ENCODE measurements around the gene HTR4. TPM values are rescaled to one million over a fixed set of nuclear protein-coding genes. Genes with fewer than 3 reads are reported as not detected.
A peak's percentile ranks its signal among the peaks of the same experiment; 100 is the strongest.

The HTR4 gene
- total RNA-seq, 2 donors from 2014 or later, result not detected

DNA sequence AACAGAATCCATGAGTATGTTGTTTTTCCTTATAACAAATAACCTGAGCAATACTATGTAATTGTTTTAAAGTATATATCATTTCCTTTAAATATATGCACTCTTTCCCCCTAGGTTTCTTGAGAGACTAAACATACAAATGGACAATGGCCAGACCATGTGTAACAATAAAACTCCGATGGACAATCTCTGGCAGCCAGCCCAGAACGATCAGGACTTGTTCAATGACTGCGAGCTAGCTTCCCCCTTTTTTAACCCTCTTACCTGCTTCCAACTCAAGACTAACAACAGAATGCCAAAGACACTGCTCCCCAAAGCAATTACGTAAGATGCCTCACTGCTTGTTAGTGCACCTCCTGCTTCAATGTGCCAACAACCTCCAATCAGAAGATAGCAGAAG lies 94.9 kb downstream of the HTR4 start:
- Histone ChIP-seq H3K4me3 (no peak overlapping the region), H3K27me3 (no peaks in the 10 kb centered on the region), H3K9me3 (no peaks in the 10 kb centered on the region), H3K4me1 (peaks cover 41% of the 10 kb centered on the region), H3K36me3 (replicated peaks in 1 of 2; ENCODE audit: insufficient read depth in 1 of 2, low read depth in 2 of 2) (no peaks in the 10 kb centered on the region), H3K27ac (no peak overlapping the region)
- peak; percentile 21 to 48 (median 40) for DNase-seq
- intact Hi-C loops (cut with DNase I), result no loop called here
- ATAC-seq, result no peak
- WGBS, 2 donors, result 33 to 36% methylated on average over 4 of the region's 4 CpGs
- TF ChIP-seq POLR2A (IDR thresholded peaks at IDR 0.05) (no peak), CTCF (IDR thresholded peaks at IDR 0.05) (no peak)

- H3K36me3 ChIP-seq (replicated peaks in 1 of 2; ENCODE audit: insufficient read depth in 1 of 2, low read depth in 2 of 2), result no peaks in the 10 kb centered on the region
- ATAC-seq, result peak; percentile 37
- H3K27ac ChIP-seq, result no peak overlapping the region
- intact Hi-C loops (cut with DNase I), result no loop called here
- H3K9me3 ChIP-seq, result no peaks in the 10 kb centered on the region
- peaks cover 41% of the 10 kb centered on the region for H3K4me1 ChIP-seq
- H3K27me3 ChIP-seq, result no peaks in the 10 kb centered on the region
- no peak overlapping the region for H3K4me3 ChIP-seq
- peak in 3 of 4 donors; percentile 22 to 39 (median 28) for DNase-seq
- TF ChIP-seq CTCF (IDR thresholded peaks at IDR 0.05) (no peak), POLR2A (IDR thresholded peaks at IDR 0.05) (no peak)
- 35 to 42% methylated on average over 2 of the region's 2 CpGs for WGBS, 2 donors
Observed at GRCh38 chr5:148558892-148559291, 95.4 kb downstream of the HTR4 start.

DNA sequence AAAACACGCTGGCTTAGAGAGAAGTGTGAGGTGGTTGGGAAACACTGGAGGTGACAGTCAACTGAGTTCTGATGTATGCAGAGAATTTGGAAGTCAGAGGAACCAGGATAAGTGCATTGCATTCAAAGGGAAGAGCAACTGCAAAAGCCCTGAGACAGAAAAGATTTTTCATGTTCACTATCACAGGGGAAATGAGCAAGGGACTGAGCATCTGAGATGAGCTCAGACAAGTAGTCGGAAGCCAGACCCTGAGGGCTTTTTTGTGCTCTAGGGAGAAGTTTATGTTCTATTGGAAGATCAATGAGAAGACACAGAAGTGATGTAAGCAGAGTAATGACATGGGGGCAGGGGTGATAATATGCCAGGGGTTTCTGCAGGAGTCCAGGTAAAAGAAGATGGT lies 97.5 kb downstream of the HTR4 start:
- Histone ChIP-seq H3K27me3 (no peaks in the 10 kb centered on the region), H3K27ac (no peak overlapping the region), H3K4me1 (peaks cover 26% of the 10 kb centered on the region), H3K4me3 (no peak overlapping the region), H3K9me3 (no peaks in the 10 kb centered on the region), H3K36me3 (replicated peaks in 1 of 2; ENCODE audit: insufficient read depth in 1 of 2, low read depth in 2 of 2) (no peaks in the 10 kb centered on the region)
- TF ChIP-seq CTCF (IDR thresholded peaks at IDR 0.05), result no peak
- TF ChIP-seq POLR2A (IDR thresholded peaks at IDR 0.05), result no peak
- DNase-seq, result no peak
- 85 to 89% methylated on average over 2 of the region's 2 CpGs for WGBS, 2 donors
- ATAC-seq, result no peak
- intact Hi-C loops (cut with DNase I), result no loop called here

DNA sequence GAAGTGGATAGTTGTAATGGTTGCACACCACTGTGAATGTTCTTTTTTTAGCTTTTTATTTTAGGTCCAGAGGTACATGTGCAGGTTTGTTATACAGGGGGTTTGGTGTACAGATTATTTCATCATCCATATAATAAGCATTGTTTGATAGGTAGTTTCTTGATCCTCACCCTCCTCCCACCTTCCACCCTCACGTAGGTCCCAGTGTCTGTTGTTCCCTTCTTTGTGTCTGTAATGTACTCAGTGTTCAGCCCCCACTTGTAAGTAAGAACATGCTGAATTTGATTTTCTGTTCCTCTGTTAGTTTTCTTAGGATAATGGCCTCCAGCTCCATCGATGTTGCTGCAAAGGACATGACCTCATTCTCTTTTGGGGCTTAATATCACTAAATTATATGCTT lies 99.7 kb downstream of the HTR4 start:
- 88 to 95% methylated on average over 2 of the region's 2 CpGs for WGBS, 2 donors
- no peaks in the 10 kb centered on the region for H3K9me3 ChIP-seq
- DNase-seq, result no peak
- H3K27me3 ChIP-seq, result no peaks in the 10 kb centered on the region
- no peak for ATAC-seq
- intact Hi-C loops (cut with DNase I), result no loop called here
- TF ChIP-seq POLR2A (IDR thresholded peaks at IDR 0.05) (no peak), CTCF (IDR thresholded peaks at IDR 0.05) (no peak)
- peaks cover 15% of the 10 kb centered on the region for H3K4me1 ChIP-seq
- H3K27ac ChIP-seq, result no peak overlapping the region
- H3K4me3 ChIP-seq, result no peak overlapping the region
- H3K36me3 ChIP-seq (replicated peaks in 1 of 2; ENCODE audit: insufficient read depth in 1 of 2, low read depth in 2 of 2), result no peaks in the 10 kb centered on the region

DNA sequence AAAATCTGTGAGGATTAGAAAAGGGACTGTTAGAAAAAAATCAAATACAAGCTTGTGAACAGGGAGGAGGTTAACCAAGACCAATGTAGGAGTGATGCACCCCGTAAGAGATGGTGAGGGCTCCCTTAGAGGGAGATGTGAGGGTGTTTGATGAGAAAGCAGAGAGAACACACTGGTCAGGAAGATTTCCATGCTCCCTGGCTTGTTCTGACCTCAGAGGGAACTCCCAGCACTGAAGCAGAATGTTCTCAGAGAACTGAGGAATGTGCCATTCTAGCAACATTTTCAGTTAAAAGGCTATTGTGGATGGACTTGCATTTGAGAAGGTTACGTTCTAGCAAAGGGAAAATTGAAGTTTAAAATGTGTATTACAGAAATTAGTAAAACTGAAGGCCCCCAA lies 110.6 kb downstream of the HTR4 start:
- no peak for ATAC-seq

More for the DNA sequence above, 110.6 kb downstream of the HTR4 start:
- Histone ChIP-seq H3K9me3 (no peaks in the 10 kb centered on the region), H3K36me3 (replicated peaks in 1 of 2; ENCODE audit: insufficient read depth in 1 of 2, low read depth in 2 of 2) (no peaks in the 10 kb centered on the region), H3K4me1 (no peaks in the 10 kb centered on the region), H3K4me3 (no peak overlapping the region), H3K27me3 (no peaks in the 10 kb centered on the region), H3K27ac (no peak overlapping the region)
- 87 to 94% methylated on average over 2 of the region's 2 CpGs for WGBS, 2 donors
- DNase-seq, result no peak
- intact Hi-C loops (cut with DNase I), result no loop called here
- TF ChIP-seq POLR2A (IDR thresholded peaks at IDR 0.05) (no peak), CTCF (IDR thresholded peaks at IDR 0.05) (no peak)

Data from body of pancreas (tissue), 4 donors.